Vagina (tissue), 2 donors: ENCODE data around the gene FAM234B. TPM values are rescaled to one million over a fixed set of nuclear protein-coding genes. Genes with fewer than 3 reads are reported as not detected.

Source experiments
- DNase-seq, 2 donors: peaks; one replicate each; pipeline ENCODE4 v3.0.0-alpha.2; 2017; ENCODE audit errors: extremely low spot score in 2 of 2
- H3K27ac ChIP-seq: fragments of 200-600 bp; sonication (generic); one replicate; pipeline ENCODE4 v1.5.1; 2019
- H3K27me3 ChIP-seq: fragments of 200-600 bp; sonication (generic); one replicate; pipeline ENCODE4 v1.5.1; 2019
- H3K36me3 ChIP-seq, 2 donors: fragments of 200-600 bp; sonication (generic); one replicate each; pipeline ENCODE4 v1.5.1; 2017 to 2019
- H3K4me1 ChIP-seq: fragments of 200-600 bp; sonication (generic); one replicate; pipeline ENCODE4 v1.5.1; 2019
- H3K4me3 ChIP-seq, 2 donors: fragments of 200-600 bp; sonication (generic); 1 replicate in 1 of 2; 2 replicates in 1 of 2; pipeline ENCODE4 v1.5.1; 2016 to 2019
- H3K9me3 ChIP-seq: fragments of 200-600 bp; sonication (generic); one replicate; pipeline ENCODE4 v1.5.1; 2019
- CTCF ChIP-seq, 3 experiments: fragments of 450-650 bp in 2 of 3; fragments of 200-600 bp in 1 of 3; sonication (generic) in 1 of 3; IDR thresholded peaks; one replicate each; pipeline ENCODE4 v1.5.1; 2017 to 2019; ENCODE audit warnings: antibody characterized with exemption in 3 of 3, mild to moderate bottlenecking in 2 of 3, moderate library complexity in 2 of 3
- POLR2A ChIP-seq, 2 donors: fragments of 450-650 bp; IDR thresholded peaks; one replicate each; pipeline ENCODE4 v1.6.1; 2017; ENCODE audit warnings: antibody characterized with exemption in 2 of 2, mild to moderate bottlenecking in 2 of 2, moderate library complexity in 2 of 2
- POLR2AphosphoS5 ChIP-seq, 2 donors: sonication (generic); formaldehyde crosslinking; IDR thresholded peaks; one replicate each; pipeline ENCODE4 v1.9.0; 2017; ENCODE audit warnings: antibody characterized with exemption in 2 of 2, mild to moderate bottlenecking in 2 of 2, low read depth in 1 of 2; ENCODE audit not compliant: insufficient read depth in 1 of 2
- intact Hi-C: fragments of 100-400 bp; cut with DNase I; formaldehyde crosslinking; loops from one replicate; pipeline ENCODE4 v1.15.1; 2023
- total RNA-seq: library from RNA; depleted of rRNA; stranded (reverse); fragments of >200 nt; gene quantifications from one replicate; pipeline ENCODE4 v1.2.3, GENCODE V29; 2016

Gene FAM234B
- total RNA-seq, 1 donor from 2014 or later: 11.0 TPM

- no peak for DNase-seq
- intact Hi-C loops: no loop called here
- no peak overlapping the region for H3K4me3 ChIP-seq
- no peak for TF ChIP-seq POLR2AphosphoS5 (IDR thresholded peaks at IDR 0.05; ENCODE audit: insufficient read depth in 1 of 2, low read depth in 1 of 2)
- no peak for TF ChIP-seq POLR2A (IDR thresholded peaks at IDR 0.05)
- TF ChIP-seq CTCF (IDR thresholded peaks at IDR 0.05): no peak
- no peaks in the 10 kb centered on the region for H3K36me3 ChIP-seq
- H3K9me3 ChIP-seq: no peaks in the 10 kb centered on the region
- no peaks in the 10 kb centered on the region for H3K27me3 ChIP-seq
- no peak overlapping the region for H3K27ac ChIP-seq
- H3K4me1 ChIP-seq: peaks cover 19% of the 10 kb centered on the region
Observed at GRCh38 chr12:13036881-13037280, 7.3 kb upstream of the FAM234B start.

GRCh38 chr12:13038491-13039161 lies 5.6 kb upstream of the FAM234B start:
- no peak for DNase-seq
- intact Hi-C loops: no loop called here
- Histone ChIP-seq H3K27me3 (no peaks in the 10 kb centered on the region), H3K9me3 (no peaks in the 10 kb centered on the region), H3K27ac (no peak overlapping the region), H3K4me1 (peaks cover 19% of the 10 kb centered on the region), H3K4me3 (no peak overlapping the region), H3K36me3 (no peaks in the 10 kb centered on the region)
- TF ChIP-seq POLR2A (IDR thresholded peaks at IDR 0.05): no peak
- no peak for TF ChIP-seq CTCF (IDR thresholded peaks at IDR 0.05)
- TF ChIP-seq POLR2AphosphoS5 (IDR thresholded peaks at IDR 0.05; ENCODE audit: insufficient read depth in 1 of 2, low read depth in 1 of 2): no peak

- intact Hi-C loops: no loop called here
- TF ChIP-seq CTCF (IDR thresholded peaks at IDR 0.05) (no peak), POLR2AphosphoS5 (IDR thresholded peaks at IDR 0.05; ENCODE audit: insufficient read depth in 1 of 2, low read depth in 1 of 2) (peak in 1 of 2 donors; percentile 12)
- DNase-seq: no peak
- Histone ChIP-seq H3K4me1 (peaks cover 19% of the 10 kb centered on the region), H3K27me3 (no peaks in the 10 kb centered on the region), H3K27ac (no peak overlapping the region), H3K4me3 (no peak overlapping the region), H3K9me3 (no peaks in the 10 kb centered on the region), H3K36me3 (no peaks in the 10 kb centered on the region)
Observed at GRCh38 chr12:13039328-13039956, 4.7 kb upstream of the FAM234B start.

GRCh38 chr12:13041224-13041623 lies 3.0 kb upstream of the FAM234B start:
- DNase-seq: no peak
- H3K27ac ChIP-seq: no peak overlapping the region
- TF ChIP-seq CTCF (IDR thresholded peaks at IDR 0.05) (no peak), POLR2AphosphoS5 (IDR thresholded peaks at IDR 0.05; ENCODE audit: insufficient read depth in 1 of 2, low read depth in 1 of 2) (no peak), POLR2A (IDR thresholded peaks at IDR 0.05) (no peak)
- intact Hi-C loops: no loop called here
- H3K36me3 ChIP-seq: no peaks in the 10 kb centered on the region
- no peaks in the 10 kb centered on the region for H3K27me3 ChIP-seq
- H3K4me1 ChIP-seq: peaks cover 30% of the 10 kb centered on the region
- H3K9me3 ChIP-seq: no peaks in the 10 kb centered on the region
- H3K4me3 ChIP-seq: no peak overlapping the region

- H3K27ac ChIP-seq: no peak overlapping the region
- H3K36me3 ChIP-seq: no peaks in the 10 kb centered on the region
- H3K4me3 ChIP-seq: no peak overlapping the region
- no peaks in the 10 kb centered on the region for H3K9me3 ChIP-seq
- H3K27me3 ChIP-seq: no peaks in the 10 kb centered on the region
- no peak for TF ChIP-seq CTCF (IDR thresholded peaks at IDR 0.05)
- no peak for TF ChIP-seq POLR2AphosphoS5 (IDR thresholded peaks at IDR 0.05; ENCODE audit: insufficient read depth in 1 of 2, low read depth in 1 of 2)
- TF ChIP-seq POLR2A (IDR thresholded peaks at IDR 0.05): no peak
- no peak for DNase-seq
- intact Hi-C loops: no loop called here
- peaks cover 30% of the 10 kb centered on the region for H3K4me1 ChIP-seq
Observed at GRCh38 chr12:13042666-13043230, 1.4 kb upstream of the FAM234B start.
